NCI-H1048 (cell line): ENCODE measurements around the gene KRT34.

Source experiments
- DNase-seq: peaks from one replicate; lab custom pipeline; 2025; lab: John Stamatoyannopoulos, UW

Gene KRT34

GRCh38 chr17:41331606-41332005 is 50.5 kb downstream of the KRT34 start:
- DNase-seq: no peak

GRCh38 chr17:41329279-41329948 is 52.7 kb downstream of the KRT34 start:
- no peak for DNase-seq

- no peak for DNase-seq
These were observed 53.9 kb downstream of the KRT34 start for GRCh38 chr17:41328207-41328606.
